H9 (cell line): ENCODE data around the gene NKAIN2. TPM values are rescaled to one million over a fixed set of nuclear protein-coding genes. Genes with fewer than 3 reads are reported as not detected.

Experiments used
- DNase-seq: peaks from one replicate; pipeline ENCODE4 v3.0.0-alpha.2; 2017
- H2AFZ ChIP-seq: one replicate; pipeline ENCODE4 v1.6.1; 2013; ENCODE audit warnings: mild to moderate bottlenecking, low read length, control low read depth, moderate library complexity
- H2AK5ac ChIP-seq: 2 replicates; pipeline ENCODE4 v1.6.1; 2013; ENCODE audit warnings: low read length, control low read depth, mixed read lengths; ENCODE audit not compliant: insufficient read length
- H2BK120ac ChIP-seq: one replicate; pipeline ENCODE4 v1.6.1; 2013; ENCODE audit warnings: low read depth, mild to moderate bottlenecking, low read length, control low read depth, inconsistent platforms; ENCODE audit not compliant: poor library complexity, severe bottlenecking
- H2BK12ac ChIP-seq: 2 replicates; pipeline ENCODE4 v1.6.1; 2013; ENCODE audit warnings: low read length, control low read depth, mixed read lengths, low read depth; ENCODE audit not compliant: insufficient read length
- H2BK15ac ChIP-seq: 2 replicates; pipeline ENCODE4 v1.6.1; 2013; ENCODE audit warnings: low read depth, low read length, control low read depth
- H2BK20ac ChIP-seq: one replicate; pipeline ENCODE4 v1.6.1; 2013; ENCODE audit warnings: low read depth, mild to moderate bottlenecking, low read length, control low read depth, inconsistent platforms; ENCODE audit not compliant: poor library complexity, severe bottlenecking
- H2BK5ac ChIP-seq: 2 replicates; pipeline ENCODE4 v1.6.1; 2013; ENCODE audit warnings: low read length, control low read depth, mixed read lengths; ENCODE audit not compliant: insufficient read length
- H3K14ac ChIP-seq: 2 replicates; pipeline ENCODE4 v1.6.1; 2013; ENCODE audit warnings: low read length, control low read depth; ENCODE audit not compliant: insufficient read depth
- H3K18ac ChIP-seq: 2 replicates; pipeline ENCODE4 v1.6.1; 2013; ENCODE audit warnings: low read depth, mild to moderate bottlenecking, mixed read lengths, low read length, control low read depth; ENCODE audit not compliant: insufficient read length
- H3K23ac ChIP-seq: 2 replicates; pipeline ENCODE4 v1.6.1; 2013; ENCODE audit warnings: low read length, control low read depth, mixed read lengths, low read depth; ENCODE audit not compliant: insufficient read length
- H3K23me2 ChIP-seq: 2 replicates; pipeline ENCODE4 v1.6.1; 2013; ENCODE audit warnings: low read depth, mild to moderate bottlenecking, mixed read lengths, low read length, control low read depth; ENCODE audit not compliant: insufficient read length, poor library complexity, severe bottlenecking
- H3K27ac ChIP-seq: 2 replicates; pipeline ENCODE4 v1.5.1; 2013; ENCODE audit warnings: low read length, control low read depth, mixed read lengths, low read depth; ENCODE audit not compliant: insufficient read length
- H3K27me3 ChIP-seq: 2 replicates; pipeline ENCODE4 v1.6.1; 2013; ENCODE audit warnings: low read length, control low read depth, inconsistent platforms; ENCODE audit not compliant: insufficient read depth
- H3K4ac ChIP-seq: 2 replicates; pipeline ENCODE4 v1.6.1; 2013; ENCODE audit warnings: low read depth, mild to moderate bottlenecking, control low read depth, inconsistent platforms, low read length, moderate library complexity
- H3K4me1 ChIP-seq: 2 replicates; pipeline ENCODE4 v1.6.1; 2013; ENCODE audit warnings: low read length, control low read depth, inconsistent platforms; ENCODE audit not compliant: insufficient read depth
- H3K4me2 ChIP-seq: 2 replicates; pipeline ENCODE4 v1.6.1; 2013; ENCODE audit warnings: low read length, control low read depth, mixed read lengths; ENCODE audit not compliant: insufficient read length, insufficient read depth
- H3K56ac ChIP-seq: 2 replicates; pipeline ENCODE4 v1.6.1; 2013; ENCODE audit warnings: low read depth, mild to moderate bottlenecking, mixed read lengths, low read length, control low read depth; ENCODE audit not compliant: insufficient read length
- H3K79me1 ChIP-seq: 2 replicates; pipeline ENCODE4 v1.6.1; 2013; ENCODE audit warnings: low read depth, mild to moderate bottlenecking, moderate library complexity, low read length, control low read depth, inconsistent platforms; ENCODE audit not compliant: insufficient read depth, poor library complexity, severe bottlenecking
- H3K79me2 ChIP-seq: 2 replicates; pipeline ENCODE4 v1.6.1; 2013; ENCODE audit warnings: low read length, control low read depth, inconsistent platforms; ENCODE audit not compliant: insufficient read depth
- H3K9ac ChIP-seq: 2 replicates; pipeline ENCODE4 v1.6.1; 2013; ENCODE audit warnings: low read length, control low read depth, mixed read lengths; ENCODE audit not compliant: insufficient read length; ENCODE audit errors: extremely low read depth
- H3K9me3 ChIP-seq: one replicate; pipeline ENCODE4 v1.6.1; 2013; ENCODE audit warnings: low read depth, low read length, inconsistent platforms; ENCODE audit not compliant: control insufficient read depth
- H3T11ph ChIP-seq: one replicate; pipeline ENCODE4 v1.6.1; 2013; ENCODE audit warnings: mild to moderate bottlenecking, low read length, control low read depth, inconsistent platforms
- H4K20me1 ChIP-seq: one replicate; pipeline ENCODE4 v1.6.1; 2013; ENCODE audit not compliant: control insufficient read depth, insufficient read length, insufficient read depth
- H4K5ac ChIP-seq: 2 replicates; pipeline ENCODE4 v1.6.1; 2013; ENCODE audit warnings: low read depth, mild to moderate bottlenecking, mixed read lengths, low read length, control low read depth; ENCODE audit not compliant: insufficient read length
- H4K8ac ChIP-seq: replicated peaks from 2 replicates; pipeline ENCODE4 v1.6.1; 2013; ENCODE audit warnings: low read length, control low read depth, mixed read lengths, low read depth; ENCODE audit not compliant: insufficient read length
- H4K91ac ChIP-seq: 2 replicates; pipeline ENCODE4 v1.6.1; 2013; ENCODE audit warnings: low read depth, mild to moderate bottlenecking, moderate library complexity, mixed read lengths, low read length, control low read depth; ENCODE audit not compliant: insufficient read length
- H3K27ac Mint-ChIP-seq, 3 experiments: 2 replicates in 2 of 3; 3 replicates in 1 of 3; pipeline ENCODE4 v1.8.0; 2020 to 2021; ENCODE audit warnings: mixed read lengths in 3 of 3, mild to moderate bottlenecking in 1 of 3, moderate library complexity in 1 of 3
- H3K27me3 Mint-ChIP-seq: 2 replicates; pipeline ENCODE4 v1.8.0; 2021; ENCODE audit warnings: low read depth, mild to moderate bottlenecking, moderate library complexity, mixed read lengths
- H3K36me3 Mint-ChIP-seq, 3 experiments: 2 replicates in 2 of 3; 3 replicates in 1 of 3; pipeline ENCODE4 v1.8.0; 2020 to 2021; ENCODE audit warnings: low read depth in 3 of 3, mixed read lengths in 3 of 3; ENCODE audit not compliant: insufficient read depth in 1 of 3
- H3K4me1 Mint-ChIP-seq, 2 experiments: 2 replicates each; pipeline ENCODE4 v1.8.0; 2020; ENCODE audit warnings: mixed read lengths in 2 of 2
- H3K4me3 Mint-ChIP-seq, 2 experiments: 2 replicates in 1 of 2; 3 replicates in 1 of 2; pipeline ENCODE4 v1.8.0; 2020 to 2021; ENCODE audit warnings: mild to moderate bottlenecking in 2 of 2, mixed read lengths in 2 of 2, moderate library complexity in 1 of 2
- H3K9me3 Mint-ChIP-seq, 2 experiments: 2 replicates in 1 of 2; 3 replicates in 1 of 2; pipeline ENCODE4 v1.8.0; 2020; ENCODE audit warnings: mild to moderate bottlenecking in 2 of 2, mixed read lengths in 2 of 2, moderate library complexity in 1 of 2
- CTCF ChIP-seq: fragments of 200-600 bp; sonication (generic); conservative IDR thresholded peaks from 3 replicates; pipeline ENCODE4 v1.8.0; 2021; ENCODE audit warnings: antibody characterized with exemption, mild to moderate bottlenecking
- WGBS: extraction: QIAGEN DNeasy Blood & Tissue Kit; methylation state at CpG from one replicate; pipeline ENCODE4 v1.1.7; 2013; ENCODE audit warnings: missing lambda C conversion rate, low lambda C conversion rate, mixed read lengths; ENCODE audit not compliant: insufficient read length; ENCODE audit errors: extremely low coverage; 5-methylcytosine and 5-hydroxymethylcytosine counted together
- total RNA-seq: library from RNA; stranded (reverse); gene quantifications from 2 replicates; pipeline ENCODE4 v1.2.1, GENCODE V29; 2021

NKAIN2 gene
- total RNA-seq, 1 experiment from 2014 or later = 0.17 TPM

- Histone ChIP-seq H2BK15ac (no peak overlapping the region), H2BK120ac (no peak overlapping the region), H3K79me1 (no peaks in the 10 kb centered on the region), H3K23me2 (no peaks in the 10 kb centered on the region), H4K91ac (no peak overlapping the region), H3K27me3 (no peaks in the 10 kb centered on the region), H2BK20ac (no peak overlapping the region), H3K9ac (no peak overlapping the region), H2BK12ac (no peak overlapping the region), H4K8ac (no peak overlapping the region), H2AFZ (no peak overlapping the region), H2BK5ac (no peak overlapping the region), H3K23ac (no peak overlapping the region), H3K18ac (no peak overlapping the region), H3T11ph (no peak overlapping the region), H3K79me2 (no peaks in the 10 kb centered on the region), H3K9me3 (no peaks in the 10 kb centered on the region), H3K56ac (no peak overlapping the region), H3K27ac (no peak overlapping the region), H3K4ac (no peak overlapping the region), H3K4me1 (no peaks in the 10 kb centered on the region), H2AK5ac (no peak overlapping the region), H3K4me2 (no peak overlapping the region), H4K20me1 (no peaks in the 10 kb centered on the region), H4K5ac (no peak overlapping the region), H3K14ac (no peak overlapping the region)
- Mint-ChIP-seq H3K4me1 (no peaks in the 10 kb centered on the region), H3K4me3 (no peak overlapping the region), H3K27me3 (no peaks in the 10 kb centered on the region), H3K27ac (no peak overlapping the region), H3K9me3 (no peaks in the 10 kb centered on the region), H3K36me3 (no peaks in the 10 kb centered on the region)
- no CpG with 5 or more reads among the region's 1 CpG for WGBS
- TF ChIP-seq CTCF = no peak
- no peak for DNase-seq
Measured at GRCh38 chr6:124283486-124283885, 479.8 kb downstream of the NKAIN2 start.
